OCI-LY1 (cell line): ENCODE results near the gene PSMA8.

Experiments used
- EZH2 ChIP-seq: fragments of 200-600 bp; sonication (generic), shearing (Covaris generic); IDR thresholded peaks from 2 replicates; pipeline ENCODE4 v1.8.0; 2017; ENCODE audit warnings: borderline replicate concordance, mixed run types, mild to moderate bottlenecking, antibody characterized with exemption, low read length, moderate library complexity, mixed read lengths
- TF ChIP-seq, protein P1 (sequence below): fragments of 200-600 bp; sonication (generic), shearing (Covaris generic); IDR thresholded peaks from 2 replicates; pipeline ENCODE4 v1.5.1; 2017; ENCODE audit warnings: mild to moderate bottlenecking, antibody characterized with exemption, low read length, moderate library complexity, mixed read lengths

DNA sequence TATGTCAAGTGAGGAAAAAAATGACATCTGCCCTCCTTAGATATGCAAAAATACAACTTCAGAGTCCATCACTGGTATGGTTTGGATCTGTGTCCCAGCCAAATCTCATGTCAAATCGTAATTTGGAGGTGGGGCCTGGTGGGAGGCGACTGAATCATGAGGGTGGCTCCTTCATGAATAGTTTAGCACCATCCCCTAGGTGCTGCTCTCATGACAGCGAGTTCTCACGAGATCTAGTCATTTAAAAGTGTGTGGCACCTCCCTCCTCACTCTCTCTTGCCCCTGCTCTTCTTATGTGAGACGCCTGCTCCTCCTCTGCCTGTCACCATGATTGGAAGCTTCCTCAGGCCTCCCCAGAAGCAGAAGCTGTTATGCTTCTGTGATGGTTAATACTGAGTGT, 5.9 kb upstream of the PSMA8 start:
- TF ChIP-seq, protein P1, sequence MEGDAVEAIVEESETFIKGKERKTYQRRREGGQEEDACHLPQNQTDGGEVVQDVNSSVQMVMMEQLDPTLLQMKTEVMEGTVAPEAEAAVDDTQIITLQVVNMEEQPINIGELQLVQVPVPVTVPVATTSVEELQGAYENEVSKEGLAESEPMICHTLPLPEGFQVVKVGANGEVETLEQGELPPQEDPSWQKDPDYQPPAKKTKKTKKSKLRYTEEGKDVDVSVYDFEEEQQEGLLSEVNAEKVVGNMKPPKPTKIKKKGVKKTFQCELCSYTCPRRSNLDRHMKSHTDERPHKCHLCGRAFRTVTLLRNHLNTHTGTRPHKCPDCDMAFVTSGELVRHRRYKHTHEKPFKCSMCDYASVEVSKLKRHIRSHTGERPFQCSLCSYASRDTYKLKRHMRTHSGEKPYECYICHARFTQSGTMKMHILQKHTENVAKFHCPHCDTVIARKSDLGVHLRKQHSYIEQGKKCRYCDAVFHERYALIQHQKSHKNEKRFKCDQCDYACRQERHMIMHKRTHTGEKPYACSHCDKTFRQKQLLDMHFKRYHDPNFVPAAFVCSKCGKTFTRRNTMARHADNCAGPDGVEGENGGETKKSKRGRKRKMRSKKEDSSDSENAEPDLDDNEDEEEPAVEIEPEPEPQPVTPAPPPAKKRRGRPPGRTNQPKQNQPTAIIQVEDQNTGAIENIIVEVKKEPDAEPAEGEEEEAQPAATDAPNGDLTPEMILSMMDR: no peak
- no peak for TF ChIP-seq EZH2
